ENCODE measurements around the gene LMTK3. TPM values are rescaled to one million over a fixed set of nuclear protein-coding genes. Genes with fewer than 3 reads are reported as not detected.

The LMTK3 gene
- total and polyA plus RNA-seq, 2 of the 13 experiments (the other 11 are each of a cell fraction or from before 2014, with no cell fraction given): 0.18 to 0.29 TPM

DNA sequence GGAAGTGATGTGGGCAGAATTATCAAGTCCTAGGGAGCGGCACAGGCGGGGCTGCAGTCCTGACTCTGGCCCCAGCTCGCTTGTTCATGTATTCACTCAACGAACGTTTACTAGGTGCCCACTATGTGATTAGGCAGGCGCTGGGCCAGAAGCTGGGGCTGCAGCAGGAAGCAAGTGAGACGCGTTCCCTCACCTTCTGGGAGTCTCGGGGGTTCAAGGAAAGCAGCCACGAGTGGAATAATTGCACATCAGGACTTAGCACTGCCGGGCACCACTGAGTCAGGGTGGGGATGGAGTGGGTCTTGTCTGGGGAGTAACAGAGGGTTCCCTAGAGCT lies 2.5 kb upstream of the LMTK3 start:
- no peak for TF ChIP-seq DNMT1 (CRISPR knock-in tag; IDR thresholded peaks at IDR 0.05)
- TF ChIP-seq, protein P1, sequence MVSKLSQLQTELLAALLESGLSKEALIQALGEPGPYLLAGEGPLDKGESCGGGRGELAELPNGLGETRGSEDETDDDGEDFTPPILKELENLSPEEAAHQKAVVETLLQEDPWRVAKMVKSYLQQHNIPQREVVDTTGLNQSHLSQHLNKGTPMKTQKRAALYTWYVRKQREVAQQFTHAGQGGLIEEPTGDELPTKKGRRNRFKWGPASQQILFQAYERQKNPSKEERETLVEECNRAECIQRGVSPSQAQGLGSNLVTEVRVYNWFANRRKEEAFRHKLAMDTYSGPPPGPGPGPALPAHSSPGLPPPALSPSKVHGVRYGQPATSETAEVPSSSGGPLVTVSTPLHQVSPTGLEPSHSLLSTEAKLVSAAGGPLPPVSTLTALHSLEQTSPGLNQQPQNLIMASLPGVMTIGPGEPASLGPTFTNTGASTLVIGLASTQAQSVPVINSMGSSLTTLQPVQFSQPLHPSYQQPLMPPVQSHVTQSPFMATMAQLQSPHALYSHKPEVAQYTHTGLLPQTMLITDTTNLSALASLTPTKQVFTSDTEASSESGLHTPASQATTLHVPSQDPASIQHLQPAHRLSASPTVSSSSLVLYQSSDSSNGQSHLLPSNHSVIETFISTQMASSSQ (IDR thresholded peaks at IDR 0.05; ENCODE audit: low read depth): no peak
- TF ChIP-seq, protein P1 (CRISPR knock-in tag; IDR thresholded peaks at IDR 0.05; ENCODE audit: borderline replicate concordance): no peak
- TF ChIP-seq ZNF234 (CRISPR knock-in tag; conservative IDR thresholded peaks at IDR 0.05): 0 out of 2 replicates have a peak, but pooled peaks have one; percentile 14
- no peak for TF ChIP-seq ZNF292 (CRISPR knock-in tag; IDR thresholded peaks at IDR 0.05; ENCODE audit: borderline replicate concordance, low read depth)
- peak; percentile 89 for TF ChIP-seq ZNF3 (CRISPR knock-in tag; IDR thresholded peaks at IDR 0.05)
- TF ChIP-seq MZF1 (CRISPR knock-in tag; IDR thresholded peaks at IDR 0.05; ENCODE audit: borderline replicate concordance): no peak
- TF ChIP-seq, protein P2, sequence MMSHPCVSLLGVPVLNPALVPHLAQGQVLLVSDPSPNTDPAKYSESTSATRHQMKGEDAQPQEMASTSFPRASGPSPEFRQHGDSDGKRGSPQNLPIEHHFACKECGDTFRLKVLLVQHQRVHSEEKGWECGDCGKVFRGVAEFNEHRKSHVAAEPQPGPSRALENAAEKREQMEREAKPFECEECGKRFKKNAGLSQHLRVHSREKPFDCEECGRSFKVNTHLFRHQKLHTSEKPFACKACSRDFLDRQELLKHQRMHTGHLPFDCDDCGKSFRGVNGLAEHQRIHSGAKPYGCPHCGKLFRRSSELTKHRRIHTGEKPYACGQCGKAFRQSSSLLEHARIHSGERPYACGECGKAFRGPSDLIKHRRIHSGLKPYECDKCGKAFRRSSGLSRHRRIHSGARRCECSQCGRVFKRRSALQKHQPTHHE (CRISPR knock-in tag; IDR thresholded peaks at IDR 0.05; ENCODE audit: borderline replicate concordance): no peak
- BruUV-seq (replicated peaks): no TSS peak
- DNase-seq (ENCODE audit: low spot score) (no peak), ATAC-seq (no peak), FAIRE-seq (no peak)
- Histone ChIP-seq H3K9ac (ENCODE audit: insufficient read depth, low read depth, low read length) (no peak overlapping the region), H3K36me3 (replicated peaks in 1 of 2; ENCODE audit: control insufficient read depth in 1 of 2, insufficient read depth in 2 of 2, low read length in 2 of 2) (no peaks in the 10 kb centered on the region), H3K4me1 (ENCODE audit: insufficient read depth, low read length) (peaks cover 30% of the 10 kb centered on the region), H3K4me2 (ENCODE audit: low read depth, low read length) (peak overlapping the region; percentile 84), H3K9me3 (ENCODE audit: low read length) (no peaks in the 10 kb centered on the region), H3K4me3 (replicated peaks in 1 of 3; ENCODE audit: insufficient read depth in 1 of 3, low read depth in 2 of 3, low read length in 3 of 3) (peak overlapping the region in 1 of 3 experiments; percentile 84; a peak in 1 of 6 replicates), H3K79me2 (ENCODE audit: insufficient read depth, low read length) (no peaks in the 10 kb centered on the region), H3K27ac (ENCODE audit: extremely low read length, insufficient read depth, low read length) (no peak overlapping the region), H2AFZ (ENCODE audit: low read length) (no peak overlapping the region), H4K20me1 (ENCODE audit: insufficient read depth, low read length) (no peaks in the 10 kb centered on the region), H3K27me3 (ENCODE audit: control insufficient read depth in 1 of 2, insufficient read depth in 2 of 2, low read length in 2 of 2) (peaks cover 6 to 25% of the 10 kb centered on the region in 2 experiments; a peak in 4 of 5 replicates)
- intact Hi-C loops (cut with micrococcal nuclease; ENCODE audit: unreplicated experiment): no loop called here
- POLR2A ChIA-PET: interaction anchor here (0.9 to 1.0 kb wide), 2 partner anchors 12 to 44 kb away, joined by 3 to 4 read pairs; no protein-coding TSS in a partner anchor
- in situ Hi-C loops (cut with HindIII; ENCODE audit: extremely low pct_ligation_motif_present, low pct_unique_long_range_greater_than_20kb): no loop called here
- 21% methylated on average over 6 of the region's 11 CpGs for WGBS (ENCODE audit: low lambda C conversion rate)
- CTCF ChIA-PET (ENCODE audit: low intra/inter-chr PET ratio, low total read pairs): no interaction called here

Data from HepG2 (cell line).